Measurements from ENCODE around the gene STX1A.
"Not testable (repeated sequence)": the region's sequence is repeated elsewhere in the genome, so short reads cannot be mapped to it uniquely, and the experiment has no call there.

The STX1A gene

GRCh38 chr7:73735528-73735905, 16.0 kb upstream of the STX1A start:
- DNase-seq (ENCODE audit: low spot score): no peak

GRCh38 chr7:73734619-73735527, 15.4 kb upstream of the STX1A start:
- DNase-seq (ENCODE audit: low spot score): peak; percentile 72

- no peak for DNase-seq (ENCODE audit: low spot score)
Observed at GRCh38 chr7:73732397-73732796, 12.9 kb upstream of the STX1A start.

GRCh38 chr7:73730485-73730884, 11.0 kb upstream of the STX1A start:
- no peak for DNase-seq (ENCODE audit: low spot score)

GRCh38 chr7:73728551-73728950, 9.1 kb upstream of the STX1A start:
- no peak for DNase-seq (ENCODE audit: low spot score)

- no peak for DNase-seq (ENCODE audit: low spot score)
Observed at GRCh38 chr7:73727952-73728351, 8.5 kb upstream of the STX1A start.

- DNase-seq (ENCODE audit: low spot score): no peak
Observed at GRCh38 chr7:73726083-73726466, 6.6 kb upstream of the STX1A start.

GRCh38 chr7:73723813-73724212, 4.3 kb upstream of the STX1A start:
- DNase-seq (ENCODE audit: low spot score): no peak

- DNase-seq (ENCODE audit: low spot score): no peak
Observed at GRCh38 chr7:73722785-73723184, 3.3 kb upstream of the STX1A start.

- not testable (repeated sequence) for DNase-seq (ENCODE audit: low spot score)
Observed at GRCh38 chr7:73722182-73722581, 2.7 kb upstream of the STX1A start.

- peak; percentile 48 for DNase-seq (ENCODE audit: low spot score)
Observed at GRCh38 chr7:73721377-73721817, 1.9 kb upstream of the STX1A start.

GRCh38 chr7:73720443-73720842, 974 bp upstream of the STX1A start:
- not testable (repeated sequence) for DNase-seq (ENCODE audit: low spot score)

- DNase-seq (ENCODE audit: low spot score): no peak
Observed at GRCh38 chr7:73719806-73720169, 319 bp upstream of the STX1A start.

- no peak for DNase-seq (ENCODE audit: low spot score)
Observed at GRCh38 chr7:73718438-73718881, 1.0 kb downstream of the STX1A start.

GRCh38 chr7:73717991-73718405, 1.5 kb downstream of the STX1A start:
- no peak for DNase-seq (ENCODE audit: low spot score)

GRCh38 chr7:73717025-73717807, 2.3 kb downstream of the STX1A start:
- no peak for DNase-seq (ENCODE audit: low spot score)

GRCh38 chr7:73716318-73716890, 3.1 kb downstream of the STX1A start:
- no peak for DNase-seq (ENCODE audit: low spot score)

- no peak for DNase-seq (ENCODE audit: low spot score)
Observed at GRCh38 chr7:73715648-73716317, 3.7 kb downstream of the STX1A start.

- DNase-seq (ENCODE audit: low spot score): not testable (repeated sequence)
Observed at GRCh38 chr7:73713319-73713718, 6.2 kb downstream of the STX1A start.

- no peak for DNase-seq (ENCODE audit: low spot score)
Observed at GRCh38 chr7:73712773-73713172, 6.7 kb downstream of the STX1A start.

- DNase-seq (ENCODE audit: low spot score): no peak
Observed at GRCh38 chr7:73708961-73709549, 10.4 kb downstream of the STX1A start.

All from pons (tissue), 1 donor.